HG02759 (cell line): ENCODE results near the gene PHLPP2.
"Not testable (repeated sequence)": the region's sequence is repeated elsewhere in the genome, so short reads cannot be mapped to it uniquely, and the experiment has no call there.

Source experiments
- ATAC-seq: cut with Tn5 transposase; IDR thresholded peaks from one replicate; pipeline ENCODE4 v1.9.1; 2021; ENCODE audit warnings: mild to moderate bottlenecking, moderate library complexity; ENCODE audit not compliant: unreplicated experiment

The PHLPP2 gene

GRCh38 chr16:71723537-71724319 lies 773 bp downstream of the PHLPP2 start:
- ATAC-seq = peak; percentile 80

DNA sequence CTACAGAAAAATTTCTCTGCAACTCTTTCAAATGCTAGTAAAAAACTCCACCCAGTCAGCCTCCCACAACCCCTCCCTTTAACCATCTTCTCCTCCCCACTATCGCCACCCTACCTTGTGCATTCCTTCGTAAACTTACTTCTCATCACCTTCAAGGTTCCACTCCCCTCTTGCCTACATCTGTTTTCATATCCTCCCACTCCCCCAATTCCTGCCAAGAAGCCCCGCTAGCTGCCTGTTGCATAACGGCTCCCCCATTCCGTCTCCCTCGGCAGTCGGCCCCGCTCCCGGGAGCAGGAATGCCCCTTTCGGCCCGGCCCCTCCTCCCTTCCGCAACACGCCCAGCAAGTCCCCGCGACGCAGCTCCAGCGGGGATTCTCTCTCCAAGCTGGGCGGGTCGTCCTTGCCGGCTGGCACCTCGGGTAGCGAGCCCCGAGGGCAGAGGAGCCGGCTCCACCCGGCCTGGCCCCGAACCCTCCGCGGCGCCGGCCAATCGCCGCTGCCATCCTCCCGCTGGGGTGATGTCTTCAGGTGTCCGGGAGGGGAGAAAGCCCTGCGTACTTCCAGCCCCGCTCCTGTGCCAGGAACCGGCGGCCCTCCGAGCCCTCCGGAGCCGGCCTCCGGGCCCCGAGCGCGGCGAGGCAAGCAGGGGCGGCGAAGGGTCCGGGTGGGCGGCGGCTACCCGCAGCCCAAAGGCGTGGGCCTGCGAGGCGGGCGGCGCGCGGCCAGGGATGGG lies 1.5 kb downstream of the PHLPP2 start:
- ATAC-seq = peak; percentile 34

- ATAC-seq = no peak
Measured at GRCh38 chr16:71721066-71721740, 3.3 kb downstream of the PHLPP2 start.

- ATAC-seq = no peak
Measured at GRCh38 chr16:71712501-71712900, 12.0 kb downstream of the PHLPP2 start.

GRCh38 chr16:71711789-71712188 lies 12.7 kb downstream of the PHLPP2 start:
- ATAC-seq = no peak

DNA sequence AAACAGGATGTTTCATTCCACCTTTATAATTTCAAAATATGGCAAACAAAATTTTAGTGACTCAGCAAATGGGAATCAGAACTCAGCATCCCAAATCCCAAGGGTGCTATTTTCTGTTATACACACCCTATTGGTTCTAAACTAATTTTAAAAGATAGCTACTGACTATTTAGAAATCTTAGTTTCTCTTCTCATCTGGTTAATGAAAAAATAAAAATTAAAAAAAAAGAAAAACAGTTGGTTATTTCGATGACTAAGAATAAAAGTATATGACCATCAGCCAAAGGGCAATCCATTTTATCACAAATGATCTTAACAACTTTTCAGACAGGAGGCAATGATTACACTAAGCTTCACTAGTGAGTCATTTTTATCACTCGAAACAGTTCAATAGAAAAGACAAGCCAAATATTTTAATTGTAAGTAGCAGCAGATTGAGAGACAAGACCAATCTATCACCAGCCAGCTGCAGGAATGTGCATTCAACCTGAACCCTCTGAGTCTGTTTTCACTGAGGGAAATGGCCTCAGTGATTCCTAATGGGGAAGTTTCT lies 15.2 kb downstream of the PHLPP2 start:
- ATAC-seq = no peak

GRCh38 chr16:71708696-71709095 lies 15.8 kb downstream of the PHLPP2 start:
- ATAC-seq = no peak

DNA sequence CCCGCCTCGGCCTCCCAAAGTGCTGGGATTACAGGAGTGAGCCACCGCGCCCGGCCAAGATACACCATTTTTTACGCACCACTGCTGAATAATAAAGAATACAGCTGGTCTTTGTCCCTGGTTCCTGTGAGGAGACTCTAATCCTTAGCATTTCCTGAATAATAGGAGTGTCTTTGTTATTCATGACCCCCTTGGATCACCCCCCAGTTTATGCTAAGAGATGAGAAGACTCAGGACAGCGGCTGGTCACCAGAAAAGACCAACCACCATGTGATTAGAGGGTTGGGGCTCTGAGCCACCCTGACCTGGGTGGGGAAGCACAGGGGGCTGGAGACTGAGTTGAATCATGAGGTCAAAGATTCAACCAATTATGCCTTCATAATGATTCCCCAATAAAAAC lies 17.3 kb downstream of the PHLPP2 start:
- no peak for ATAC-seq

DNA sequence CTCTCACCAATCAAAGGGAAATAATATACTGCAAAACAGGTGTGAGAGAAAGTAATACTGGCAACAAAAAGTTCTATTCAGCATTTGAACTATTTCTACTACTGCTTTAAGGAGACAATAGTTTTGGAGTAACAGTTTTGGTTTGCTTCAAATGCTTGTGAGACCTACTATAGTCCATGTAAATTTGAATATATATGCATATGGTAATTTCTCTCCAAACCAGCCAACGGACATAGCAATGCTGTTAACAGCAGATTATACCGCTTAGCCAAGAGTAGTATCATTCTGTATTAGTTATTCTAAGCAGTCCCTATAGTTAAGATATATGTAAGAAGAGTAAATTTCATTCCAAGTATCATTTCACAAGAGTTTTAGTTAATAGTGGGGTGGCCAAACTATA lies 18.5 kb downstream of the PHLPP2 start:
- ATAC-seq = no peak

GRCh38 chr16:71703333-71703732 lies 21.2 kb downstream of the PHLPP2 start:
- no peak for ATAC-seq

- ATAC-seq = no peak
Measured at GRCh38 chr16:71700831-71701230, 23.7 kb downstream of the PHLPP2 start.

DNA sequence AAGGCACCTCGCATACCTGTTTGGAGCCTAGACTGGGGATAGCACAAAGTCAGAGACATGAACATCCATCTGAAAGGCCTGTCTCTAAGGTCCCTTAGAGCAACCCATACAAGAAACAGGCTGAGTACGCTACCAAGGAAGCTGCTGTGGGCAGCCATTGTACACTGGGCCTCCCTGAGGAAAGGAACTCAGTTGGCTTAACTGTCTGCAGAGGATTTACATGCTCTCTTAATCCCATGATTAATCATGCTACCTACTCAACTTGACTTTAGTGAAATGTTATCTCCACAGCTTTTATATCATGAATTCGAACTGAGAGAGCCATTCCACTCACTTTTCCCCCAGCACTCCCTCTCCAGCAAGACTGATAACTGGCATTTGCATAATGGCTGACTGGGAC lies 26.0 kb downstream of the PHLPP2 start:
- no peak for ATAC-seq

DNA sequence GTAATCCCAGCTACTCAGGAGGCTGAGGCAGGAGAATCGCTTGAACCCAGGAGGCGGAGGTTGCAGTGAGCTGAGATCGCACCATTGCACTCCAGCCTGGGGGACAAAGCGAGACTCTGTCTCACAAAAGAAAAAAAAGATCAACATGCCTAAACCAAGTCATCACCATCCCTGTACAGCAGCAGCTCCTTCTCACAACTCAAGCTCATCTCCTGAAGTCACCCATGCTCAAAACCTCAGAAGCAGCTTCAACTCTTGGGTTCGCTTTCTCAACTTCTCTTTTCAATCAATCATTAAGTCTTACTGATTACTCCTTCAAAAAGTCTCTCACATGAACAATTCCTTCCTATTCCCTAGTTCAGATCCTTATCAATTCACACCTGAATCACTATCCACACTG lies 31.3 kb downstream of the PHLPP2 start:
- no peak for ATAC-seq

DNA sequence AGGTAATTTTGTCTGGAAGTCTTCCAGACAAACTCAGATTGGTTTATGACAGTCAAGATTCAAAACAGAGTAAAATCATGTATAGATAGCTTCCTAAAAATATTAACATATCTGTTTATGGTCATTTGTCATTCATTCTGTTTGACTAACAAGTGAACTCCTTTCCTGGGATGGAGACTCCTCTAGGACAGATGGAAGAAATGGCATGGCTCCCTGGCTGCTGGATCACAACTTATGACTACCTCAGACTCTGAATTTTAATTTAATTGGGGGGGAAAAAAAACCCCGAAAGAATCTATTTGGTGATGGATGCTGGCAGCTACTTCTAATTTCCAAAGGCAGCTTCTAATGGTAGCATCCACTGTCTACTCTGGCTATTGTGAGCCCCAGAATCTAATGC lies 34.6 kb downstream of the PHLPP2 start:
- ATAC-seq = no peak

DNA sequence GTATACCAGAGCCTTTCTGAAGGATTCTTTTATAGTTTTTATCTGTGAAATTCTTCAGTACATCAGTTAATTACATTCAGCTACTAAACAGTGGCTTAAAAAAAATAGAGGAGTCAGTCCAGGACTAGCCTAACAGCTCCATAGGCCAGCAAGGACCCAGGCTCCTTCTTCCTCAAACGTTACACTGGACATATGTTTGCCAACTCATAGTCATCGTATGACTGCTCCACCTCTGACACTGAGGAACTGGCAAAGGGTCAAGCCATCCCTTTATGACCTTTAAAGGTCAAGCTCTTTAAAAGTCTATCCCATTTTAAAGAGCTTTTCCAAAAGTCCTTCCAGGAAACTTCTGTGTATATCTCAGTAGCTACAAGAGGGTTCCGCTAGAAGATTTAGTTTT lies 36.6 kb downstream of the PHLPP2 start:
- ATAC-seq = no peak

DNA sequence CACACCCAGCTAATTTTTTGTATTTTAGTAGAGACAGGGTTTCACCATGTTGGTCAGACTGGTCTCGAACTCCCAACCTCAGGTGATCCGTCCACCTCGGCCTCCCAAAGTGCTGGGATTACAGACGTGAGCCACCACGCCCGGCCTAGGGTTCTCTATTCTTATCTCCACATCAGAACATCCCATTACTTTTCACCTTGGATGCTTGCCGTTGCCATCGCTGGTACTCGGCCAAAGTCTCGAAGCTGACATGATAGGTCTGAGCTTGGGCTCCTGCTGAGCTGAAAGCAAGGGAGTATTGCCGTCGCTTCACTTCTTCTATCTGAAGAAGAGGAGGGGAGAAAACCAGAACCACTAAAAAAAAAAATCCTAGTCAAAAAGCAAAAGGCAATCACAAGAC lies 40.2 kb downstream of the PHLPP2 start:
- not testable (repeated sequence) for ATAC-seq

GRCh38 chr16:71681360-71681759 lies 43.1 kb downstream of the PHLPP2 start:
- ATAC-seq = no peak

DNA sequence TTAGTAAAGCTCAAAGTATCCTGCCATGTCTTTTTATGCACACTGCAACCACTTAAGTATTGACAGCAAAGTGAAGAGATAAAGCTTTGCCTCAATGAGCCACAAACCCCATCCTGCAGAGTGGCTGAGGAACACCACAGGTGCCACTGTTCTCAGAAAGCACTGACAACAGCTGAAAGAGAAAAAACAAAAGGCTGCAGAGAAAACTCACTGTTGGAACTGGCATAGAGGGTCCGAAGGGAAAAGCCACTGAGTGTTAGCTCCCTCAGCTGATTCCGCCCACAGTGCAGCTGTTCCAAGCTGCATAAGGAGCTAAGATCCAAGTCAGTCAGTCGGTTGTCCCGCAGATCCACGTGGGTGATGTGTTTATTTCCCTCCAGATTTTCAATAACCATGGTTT lies 48.3 kb downstream of the PHLPP2 start:
- no peak for ATAC-seq

DNA sequence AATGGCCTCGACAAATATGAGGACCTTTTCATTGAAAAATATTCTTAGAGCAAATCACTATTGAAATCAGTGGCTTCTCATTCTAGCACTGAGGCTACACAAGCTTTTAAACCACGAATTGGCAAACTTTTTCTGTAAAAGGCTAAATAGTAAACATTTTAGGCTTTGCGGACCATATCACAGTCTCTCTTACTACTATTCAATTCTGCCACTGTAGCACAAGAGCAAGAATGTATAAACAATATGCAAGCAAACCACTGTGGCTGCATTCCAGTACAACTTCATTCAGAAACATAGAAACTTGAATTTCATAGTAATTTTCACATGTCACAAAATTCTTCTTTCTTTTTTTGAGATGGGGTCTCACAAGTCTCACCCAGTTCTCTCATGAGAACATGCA lies 49.1 kb downstream of the PHLPP2 start:
- ATAC-seq = no peak

DNA sequence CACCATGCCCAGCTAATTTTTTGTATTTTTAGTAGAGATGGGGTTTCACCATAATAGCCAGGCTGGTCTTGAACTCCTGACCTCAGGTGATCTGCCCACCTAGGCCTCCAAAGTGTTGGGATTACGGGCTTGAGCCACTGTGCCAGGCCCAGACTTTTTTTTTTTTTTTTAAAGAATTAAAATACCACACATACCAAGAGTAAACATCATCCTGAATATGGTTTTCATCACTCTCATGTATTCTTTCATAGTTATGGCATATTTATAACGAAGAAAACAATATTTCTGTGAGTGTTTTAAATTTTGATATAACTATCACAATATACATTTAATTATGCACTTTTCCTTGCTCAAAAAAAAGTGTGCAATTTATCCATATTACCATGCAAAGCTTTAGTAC lies 50.3 kb downstream of the PHLPP2 start:
- ATAC-seq = no peak

DNA sequence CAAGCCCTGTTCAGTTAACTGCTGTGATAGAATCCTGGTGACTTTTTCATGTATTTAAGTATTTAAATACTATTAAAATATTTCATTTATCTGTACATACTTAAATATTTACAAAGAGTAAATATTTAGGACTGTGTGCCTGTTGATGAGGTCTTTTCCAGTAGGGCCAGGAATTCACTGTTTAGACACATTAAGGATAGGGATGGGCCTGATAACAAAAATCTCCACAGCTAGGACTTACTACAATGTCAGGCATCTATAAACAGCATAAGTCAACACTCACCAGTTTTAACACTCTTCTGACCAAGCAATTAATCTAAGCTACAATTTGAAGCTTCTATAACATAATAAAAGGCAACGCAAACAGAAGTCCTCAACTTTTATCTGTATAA lies 50.9 kb downstream of the PHLPP2 start:
- ATAC-seq = no peak
